T-helper 1 cell (primary cell): ENCODE measurements around the gene ZFP36.

Source experiments
- DNase-seq, 5 donors: peaks; one replicate each; pipeline ENCODE4 v3.0.0-alpha.2; 2012 to 2020

Gene ZFP36

DNA sequence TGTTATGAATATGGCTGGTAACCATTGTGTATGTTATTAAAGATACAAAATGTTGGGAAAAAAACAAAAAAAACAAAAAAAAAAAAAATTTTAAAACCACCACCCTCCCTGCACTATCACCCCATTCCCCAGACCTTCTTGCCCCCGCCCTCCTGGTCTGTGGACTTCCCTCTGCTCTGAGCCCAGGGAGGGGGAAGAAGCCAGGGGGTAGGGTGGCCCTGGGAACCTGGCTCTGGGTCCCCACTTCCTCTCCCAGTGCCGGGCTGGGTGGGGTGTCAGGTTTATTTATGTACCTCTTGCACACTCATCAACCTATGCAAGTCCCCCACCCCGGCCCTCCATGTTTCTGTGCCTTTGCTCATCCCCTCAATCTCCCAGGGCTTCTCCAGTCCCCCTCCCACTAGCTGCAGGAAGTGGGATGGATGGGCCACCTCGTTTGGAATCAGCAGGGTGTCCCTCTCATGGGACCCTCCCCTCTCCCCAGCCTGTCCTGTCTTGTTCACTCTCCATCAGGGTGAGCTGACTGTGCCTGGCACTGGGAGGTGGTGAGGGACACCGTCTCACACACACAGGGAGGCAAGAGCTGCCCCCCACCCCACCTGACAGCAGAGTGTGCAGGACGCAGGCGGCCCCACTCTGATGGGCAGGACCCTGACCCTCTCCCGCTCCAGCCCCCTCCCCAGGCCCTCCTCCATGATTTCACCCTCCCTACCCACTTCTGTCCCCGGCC lies 21.6 kb upstream of the ZFP36 start:
- DNase-seq = no peak

DNA sequence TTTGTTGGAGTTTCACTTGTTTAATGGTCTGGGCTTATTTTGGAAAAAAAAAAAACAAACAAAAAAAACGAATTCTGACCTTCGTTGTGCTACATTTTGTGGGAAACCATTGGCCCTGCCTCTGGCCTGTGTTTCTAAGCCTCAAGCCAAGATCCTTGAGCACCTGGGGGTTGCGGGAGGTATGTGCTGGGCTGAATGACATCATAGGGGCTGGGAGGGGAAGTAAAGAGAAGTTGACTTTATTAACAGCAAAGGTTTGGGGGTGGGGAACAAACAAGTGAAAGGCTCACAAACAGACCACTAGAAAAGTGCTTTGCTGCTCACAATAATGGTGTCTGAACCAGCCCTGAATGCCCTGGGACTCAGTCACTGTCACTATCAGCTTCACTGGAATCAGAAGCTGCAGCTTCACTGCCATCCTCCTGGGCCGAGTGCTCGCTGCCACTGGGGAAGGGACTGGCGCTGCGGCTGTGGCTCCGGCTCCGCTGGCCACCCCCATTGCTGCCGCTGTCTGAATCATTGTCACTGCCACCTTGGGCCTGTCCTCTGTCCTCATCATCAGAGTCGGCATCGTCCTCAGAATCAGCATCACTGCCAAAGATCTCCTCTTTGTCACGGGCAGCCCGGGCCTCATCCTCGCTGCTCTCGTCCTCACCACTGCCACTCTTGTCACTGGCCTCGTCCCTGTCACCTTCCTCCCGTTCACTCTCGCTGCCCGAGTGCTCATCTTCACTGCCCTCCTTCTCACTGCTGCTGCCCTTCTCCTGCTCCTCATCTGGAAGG lies 20.8 kb upstream of the ZFP36 start:
- DNase-seq = no peak

DNA sequence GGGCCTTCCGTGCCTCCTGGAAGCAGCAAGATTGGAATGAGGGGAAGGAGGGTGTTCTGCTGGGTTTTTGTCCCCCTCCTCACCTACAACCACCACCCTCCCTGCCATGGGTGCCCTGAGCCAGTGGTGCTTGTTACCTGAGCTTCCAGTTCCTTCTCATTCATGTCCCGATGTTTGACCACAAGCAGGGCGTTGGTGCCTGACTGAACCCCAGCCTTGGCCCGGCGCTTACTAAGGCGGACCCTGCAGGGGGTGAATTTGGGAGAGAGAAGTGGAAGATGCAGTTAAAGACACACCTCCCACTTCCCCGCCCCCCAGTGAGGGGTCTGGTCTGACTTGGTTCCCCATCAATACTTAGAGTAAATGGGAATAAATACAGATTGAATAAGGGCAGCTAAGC lies 20.1 kb upstream of the ZFP36 start:
- no peak for DNase-seq

DNA sequence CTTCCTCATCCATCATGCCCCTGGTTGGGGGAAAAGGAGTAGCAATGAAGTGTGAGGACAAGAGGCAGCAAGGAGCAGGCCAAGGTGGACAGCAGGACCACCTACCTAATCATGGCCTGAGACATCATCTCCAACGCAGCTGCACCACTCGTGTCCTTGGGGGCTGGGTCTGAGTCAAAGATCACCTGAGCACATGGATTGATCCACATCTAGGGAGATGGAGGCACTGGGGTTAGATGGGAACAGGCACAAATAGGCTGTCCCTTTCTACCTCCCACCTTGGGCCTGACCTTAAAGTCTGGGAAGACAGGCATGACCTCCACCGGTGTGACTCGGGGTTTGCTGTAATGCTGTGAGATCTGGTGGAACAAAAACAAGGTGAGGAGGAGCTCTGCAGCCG lies 18.0 kb upstream of the ZFP36 start:
- DNase-seq = no peak

DNA sequence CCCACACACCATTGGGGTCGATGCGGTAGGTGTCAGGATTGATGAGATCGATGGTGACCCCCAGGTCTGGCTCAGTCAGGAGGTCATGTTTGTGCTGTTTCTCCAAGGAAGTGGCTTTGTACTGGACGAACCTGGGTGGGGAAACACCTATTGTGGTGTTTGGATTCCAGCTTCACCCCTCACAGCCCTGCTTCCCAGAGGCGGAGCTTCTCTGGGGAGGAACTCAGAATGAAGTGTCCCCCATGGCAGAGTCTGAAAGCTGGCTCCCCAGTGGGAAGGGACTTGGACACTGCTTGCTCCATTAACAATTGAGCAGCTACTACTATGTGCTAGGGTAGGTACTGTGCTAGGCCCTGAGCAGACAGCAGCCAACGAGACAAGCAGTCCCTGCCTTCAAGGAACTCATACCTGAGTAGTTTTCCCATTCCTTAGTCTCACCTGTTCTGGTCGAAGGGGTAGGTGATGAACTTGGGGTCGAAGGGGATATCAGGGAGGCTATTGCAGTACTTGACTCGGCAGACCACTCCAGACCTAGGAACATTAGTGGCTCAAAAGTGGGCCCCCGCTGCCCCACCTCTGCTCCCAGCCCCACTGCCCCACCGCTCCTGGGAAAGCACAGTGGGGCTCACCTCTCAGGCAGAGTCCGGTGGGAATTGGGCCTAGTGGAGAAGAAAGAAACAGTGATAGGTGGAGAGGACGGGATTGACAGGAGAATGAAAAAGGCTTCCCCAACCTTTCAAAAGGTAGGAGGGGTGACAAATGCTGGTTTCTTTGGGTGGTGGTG lies 16.8 kb upstream of the ZFP36 start:
- DNase-seq = no peak

DNA sequence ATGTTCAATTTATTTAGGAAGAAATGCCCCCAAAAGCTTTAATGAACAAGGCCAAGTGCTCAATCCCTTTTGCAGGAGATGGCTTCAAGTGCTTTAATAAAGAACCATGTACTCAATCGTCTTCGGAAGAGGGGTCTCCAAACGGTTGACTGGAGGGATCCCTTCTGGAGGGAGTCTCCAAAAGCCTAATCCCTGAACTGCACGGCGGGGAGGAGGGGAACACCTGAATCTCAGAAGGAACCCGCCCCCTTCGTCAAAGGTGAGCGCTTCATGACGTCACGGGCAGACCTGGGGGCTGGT lies 16.2 kb upstream of the ZFP36 start:
- peak in 4 of 5 donors; percentile 68 to 86 (median 81) for DNase-seq

DNA sequence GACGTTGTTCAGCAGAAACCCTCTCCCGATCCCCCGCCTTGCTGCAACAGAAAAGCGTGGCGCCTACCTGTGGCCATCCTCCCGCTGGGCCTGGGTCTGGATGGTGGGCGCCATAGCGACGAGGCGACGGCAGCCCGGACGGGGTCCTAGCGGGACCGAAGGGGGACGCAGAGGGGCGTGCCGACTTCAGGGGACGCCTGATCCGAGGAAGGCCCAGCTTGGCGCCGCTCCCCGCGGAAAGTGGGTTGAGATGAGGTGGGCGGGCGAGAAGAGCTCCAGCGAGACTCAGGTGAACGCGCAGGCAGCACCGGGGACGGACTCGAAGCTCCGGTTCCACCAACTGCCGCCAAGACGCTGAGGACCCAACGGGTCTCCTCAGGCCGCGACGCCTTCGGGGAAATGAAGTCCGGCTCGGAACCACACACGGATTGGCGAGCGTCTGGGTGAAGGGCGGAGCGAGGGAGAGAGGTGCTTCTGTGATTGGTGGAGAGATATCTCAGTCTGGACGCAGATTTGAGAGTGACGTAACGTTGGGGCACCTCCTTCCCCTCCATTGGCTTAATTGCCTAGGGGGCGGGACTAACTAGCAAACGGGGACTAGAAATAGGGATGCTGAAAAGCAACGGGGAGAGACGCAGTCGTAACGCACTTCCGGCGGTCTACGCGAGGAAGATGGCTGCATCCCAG lies 15.8 kb upstream of the ZFP36 start, which contains the start of the genes MED29 and PAF1:
MED29 (plus strand) TSS at position 628 of the 687 bp plus-strand sequence; CDS start at position 673, 45 bp downstream.
PAF1 (minus strand) TSS at position 356 of the 687 bp plus-strand sequence; CDS start at position 114, 242 bp downstream.
- DNase-seq = peak; percentile 93 to 100 (median 96)

DNA sequence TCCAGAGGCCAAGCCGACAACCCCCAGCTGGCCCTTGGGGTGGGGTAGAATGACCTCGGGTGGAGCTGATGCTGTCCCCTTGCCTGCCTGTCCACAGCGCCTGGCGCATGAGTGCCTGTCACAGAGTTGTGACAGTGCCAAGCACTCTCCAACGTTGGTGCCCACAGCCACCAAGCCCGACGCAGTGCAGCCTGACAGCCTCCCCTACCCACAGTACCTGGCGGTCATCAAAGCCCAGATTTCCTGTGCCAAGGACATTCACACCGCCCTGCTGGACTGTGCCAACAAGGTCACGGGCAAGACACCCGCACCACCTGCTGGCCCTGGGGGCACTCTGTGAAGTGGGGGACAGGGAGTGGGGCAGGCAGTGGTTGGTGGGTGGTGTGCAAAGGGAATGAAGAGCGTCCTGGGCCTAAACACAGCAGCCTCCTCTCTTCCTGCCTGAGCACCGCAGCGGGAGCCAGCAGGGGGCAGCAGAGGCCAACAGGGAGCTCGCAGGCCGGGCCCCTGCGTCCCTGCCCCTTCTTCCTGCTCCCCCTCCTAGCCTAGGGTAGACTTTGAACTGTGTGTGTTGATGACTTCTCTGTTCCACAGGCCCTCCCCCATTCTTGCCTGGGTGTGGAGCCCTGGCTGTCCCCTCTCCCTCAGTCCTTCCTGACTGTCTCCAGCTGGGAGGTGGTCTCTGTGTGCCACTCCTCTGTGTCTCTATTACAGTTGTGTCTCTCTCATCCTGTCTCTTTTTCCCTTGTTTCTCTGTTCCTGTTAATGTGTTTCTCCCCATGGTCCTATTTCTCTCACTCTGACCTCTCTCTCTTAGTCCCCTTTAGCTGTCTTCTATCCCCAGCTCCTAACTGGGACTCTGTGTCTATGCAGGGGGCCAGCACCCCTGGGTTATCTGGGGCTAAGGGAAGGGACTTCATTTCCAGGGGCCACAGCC lies 9.0 kb upstream of the ZFP36 start:
- DNase-seq = peak; percentile 81 to 93 (median 90)

DNA sequence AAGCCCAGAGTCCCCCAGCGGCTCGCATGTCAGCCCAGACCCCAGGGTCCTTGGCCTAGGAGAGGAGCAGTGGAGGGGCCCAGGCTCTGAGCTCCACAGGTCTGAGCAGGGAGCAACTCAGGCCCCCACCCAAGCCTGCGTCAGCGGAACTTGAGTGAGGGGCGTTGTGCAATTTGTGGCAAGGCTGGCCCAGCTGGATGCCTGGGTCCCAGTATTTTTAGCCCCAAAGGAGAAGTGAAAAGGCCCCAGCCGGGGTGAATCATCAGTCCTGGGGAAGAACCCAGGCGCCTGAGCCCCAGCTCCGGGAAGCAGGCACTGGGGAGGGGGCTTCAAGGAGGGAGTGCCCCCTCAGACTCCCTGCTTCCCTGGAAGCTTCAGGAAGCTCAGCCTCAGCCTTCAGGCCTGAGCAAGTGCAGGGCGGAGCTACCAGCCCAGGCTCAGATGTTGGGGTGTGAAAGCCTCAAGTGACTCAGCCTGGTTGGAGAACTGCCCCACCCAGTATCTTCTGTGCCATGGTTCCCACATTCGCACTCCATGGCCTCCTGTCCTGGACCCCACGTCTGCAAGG lies 8.3 kb upstream of the ZFP36 start:
- peak in 1 of 5 donors; percentile 78 for DNase-seq

DNA sequence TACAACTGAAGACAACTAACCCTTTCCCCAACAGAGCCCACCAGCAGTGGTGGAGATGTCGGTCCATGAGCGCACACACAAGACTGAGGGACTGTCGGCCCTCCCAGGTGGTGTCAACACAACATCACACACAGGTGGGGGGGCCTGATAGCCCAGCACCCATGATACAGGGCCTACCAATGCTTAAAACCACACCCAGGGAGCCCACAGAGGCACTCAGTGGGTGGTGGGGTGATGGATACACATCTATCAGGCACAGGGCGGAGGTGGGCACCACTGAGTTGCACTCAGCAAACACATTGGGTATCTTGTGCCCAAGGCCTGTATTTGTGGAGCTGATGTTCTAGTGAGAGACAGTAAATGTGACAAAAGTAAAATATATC lies 7.0 kb upstream of the ZFP36 start:
- DNase-seq = no peak

DNA sequence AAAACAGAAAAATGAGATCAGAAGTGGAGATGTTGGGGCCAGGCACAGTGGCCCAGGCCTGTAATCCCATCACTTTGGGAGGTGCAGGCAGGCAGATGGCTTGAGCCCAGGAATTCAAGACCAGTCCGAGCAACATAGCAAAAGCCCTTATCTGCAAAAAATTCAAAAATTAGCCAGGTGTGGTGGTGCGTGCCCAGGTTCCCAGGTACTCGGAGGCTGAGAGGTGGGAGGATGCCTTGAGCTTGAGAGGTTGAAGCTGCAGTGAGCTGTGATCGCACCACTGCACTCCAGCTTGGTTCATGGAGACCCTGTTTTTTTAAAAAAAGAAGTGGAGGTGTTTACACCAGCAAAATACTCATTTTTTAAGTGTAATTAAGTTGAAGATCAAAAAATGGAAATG lies 6.6 kb upstream of the ZFP36 start:
- no peak for DNase-seq

DNA sequence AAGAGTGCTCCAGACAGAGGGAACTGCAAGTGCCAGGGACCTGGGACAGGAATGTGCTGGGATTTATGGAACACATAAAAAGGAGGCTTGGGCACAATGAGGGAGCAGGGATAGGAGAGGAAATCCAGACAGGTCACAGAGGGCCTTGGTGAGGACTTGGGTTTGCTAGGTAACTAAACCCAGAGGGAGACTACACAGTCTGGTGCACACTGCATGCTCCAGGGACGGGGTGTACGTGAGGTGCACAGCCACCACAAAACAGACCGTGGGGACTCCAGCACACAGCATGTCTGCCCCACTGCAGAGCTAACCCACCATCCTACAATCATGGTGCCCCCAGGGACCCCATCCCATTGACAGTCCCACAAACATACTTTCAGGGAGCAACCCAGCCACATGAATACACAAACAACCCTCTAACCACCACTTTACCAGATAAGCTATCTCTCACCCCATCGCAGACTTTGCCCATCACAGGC lies 5.5 kb upstream of the ZFP36 start:
- no peak for DNase-seq

DNA sequence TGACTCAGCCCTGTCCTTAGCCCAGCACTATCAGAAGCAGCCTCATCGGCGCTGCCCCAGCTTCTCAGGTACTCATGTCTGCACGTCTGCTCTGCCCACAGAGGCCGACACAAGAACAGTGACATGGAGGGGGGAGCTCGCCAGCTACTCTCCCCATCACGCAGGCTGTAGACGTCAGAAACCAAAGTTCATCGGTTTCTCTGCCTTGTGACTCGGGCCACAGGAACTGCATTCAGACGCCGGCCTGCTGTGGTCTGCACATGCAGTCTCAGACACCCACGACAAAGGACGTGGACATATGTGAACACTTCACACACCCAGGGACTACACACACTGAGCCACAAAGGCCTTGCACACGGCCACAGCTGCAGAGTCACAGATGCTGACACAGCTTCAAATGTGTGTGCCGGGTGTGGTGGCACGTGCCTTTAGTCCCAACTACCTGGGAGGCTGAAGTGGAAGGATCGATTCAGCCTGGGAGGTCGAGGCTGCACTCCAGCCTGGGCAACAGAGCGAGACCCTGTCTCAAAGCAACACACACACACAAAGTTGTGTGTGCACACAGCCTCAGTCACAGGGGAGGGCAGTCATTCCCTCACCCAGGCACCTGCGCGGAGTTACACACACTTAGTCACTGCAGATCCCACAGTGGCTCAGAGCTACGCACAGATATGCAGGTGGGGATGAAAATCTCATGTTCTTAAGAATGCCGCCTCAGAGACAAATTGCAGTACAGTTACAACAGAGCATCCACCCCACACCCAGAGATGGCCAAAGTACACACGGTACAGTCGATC lies 4.9 kb upstream of the ZFP36 start:
- DNase-seq = peak; percentile 76 to 91 (median 84)

DNA sequence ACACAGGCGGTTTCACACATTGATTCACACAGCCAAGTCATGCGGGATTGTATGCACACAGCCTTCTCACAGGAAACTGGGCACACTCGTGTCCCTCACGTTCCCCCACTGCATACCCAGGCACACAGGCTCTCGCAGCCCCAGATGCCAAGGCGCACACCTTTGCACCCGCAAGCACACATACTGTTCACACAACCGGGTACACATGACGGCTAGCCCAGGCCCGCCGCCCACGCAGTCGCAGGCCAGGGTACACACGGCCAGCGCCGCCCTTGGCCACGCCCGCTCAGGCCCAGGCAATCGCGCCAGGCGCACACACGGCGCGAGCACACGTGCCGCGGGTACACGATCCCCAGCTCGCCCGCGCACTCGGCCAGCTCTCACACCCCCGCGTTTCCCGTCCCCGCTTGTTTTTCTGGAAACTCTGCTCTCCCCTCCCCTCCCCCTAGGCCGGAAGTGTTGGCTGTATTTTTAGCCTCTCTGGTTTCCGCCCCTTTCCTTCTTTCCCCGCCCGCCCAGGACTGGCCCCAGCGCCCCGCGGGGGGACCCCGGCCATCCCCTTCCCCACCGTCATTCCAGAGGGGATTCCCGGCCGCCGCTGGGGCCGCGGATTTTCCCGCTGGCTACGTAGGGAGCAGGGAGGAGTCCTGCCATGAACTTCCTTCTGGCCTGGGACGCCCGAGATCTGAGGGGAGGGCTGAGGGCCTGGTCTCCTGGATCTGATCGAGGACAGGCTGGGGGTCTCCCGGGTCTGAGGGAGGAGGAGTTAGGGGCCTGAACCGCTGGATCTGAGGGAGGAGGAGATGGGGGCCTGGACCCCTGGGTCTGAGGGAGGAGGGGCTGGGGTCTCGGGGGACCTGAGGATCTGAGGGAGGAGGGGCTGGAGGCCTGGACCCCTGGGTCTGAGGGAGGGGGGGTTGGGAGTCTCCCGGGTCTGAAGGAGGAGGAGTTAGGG lies 4.0 kb upstream of the ZFP36 start:
- peak; percentile 82 to 90 (median 86) for DNase-seq

DNA sequence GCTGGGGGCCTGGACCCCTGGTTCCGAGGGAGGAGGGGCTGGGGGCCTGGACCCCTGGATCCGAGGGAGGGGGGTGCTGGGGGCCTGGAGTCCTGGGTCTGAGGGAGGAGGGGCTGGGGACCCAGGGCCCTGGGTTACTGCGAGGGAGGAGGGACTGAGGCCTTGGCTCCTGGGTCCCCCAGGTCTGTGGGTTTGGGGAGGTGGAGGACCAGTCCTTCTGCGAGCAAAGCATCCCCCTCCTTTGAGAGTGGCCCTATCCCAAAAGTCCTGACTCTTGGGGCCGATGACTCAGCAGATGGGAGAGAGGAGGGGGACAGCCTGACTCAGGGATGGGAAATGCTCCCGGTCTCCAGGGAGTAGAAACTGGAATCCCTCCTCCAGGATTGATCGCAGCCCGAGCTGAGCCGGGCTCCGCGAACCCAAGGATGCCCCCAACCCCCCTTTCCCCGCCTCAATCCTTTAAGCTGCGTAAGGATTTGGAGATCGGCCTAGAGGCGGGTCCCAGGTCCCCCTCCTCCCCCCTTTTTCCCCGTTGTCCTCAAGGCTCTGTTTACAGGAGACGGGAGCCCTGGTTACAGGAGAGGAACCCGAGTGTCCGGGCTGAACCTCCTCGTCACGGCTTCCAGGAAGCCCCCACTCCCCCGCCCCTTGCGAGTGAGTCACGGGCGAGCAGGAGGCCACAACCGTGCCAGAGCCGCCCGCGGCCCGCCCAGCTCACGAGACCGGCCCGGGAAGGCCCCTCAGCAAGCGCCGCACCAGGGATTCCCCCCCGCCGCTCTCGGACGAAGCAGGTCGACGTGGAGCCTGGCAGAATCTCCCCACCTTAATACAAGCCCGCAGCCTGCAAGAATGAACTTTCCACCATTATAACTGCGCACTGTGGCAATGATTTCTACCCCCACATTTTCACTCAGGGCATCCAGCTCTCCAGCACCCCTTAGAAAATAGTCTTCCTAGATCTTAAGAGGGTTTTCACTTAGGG lies 3.0 kb upstream of the ZFP36 start:
- peak; percentile 92 to 98 (median 97) for DNase-seq

DNA sequence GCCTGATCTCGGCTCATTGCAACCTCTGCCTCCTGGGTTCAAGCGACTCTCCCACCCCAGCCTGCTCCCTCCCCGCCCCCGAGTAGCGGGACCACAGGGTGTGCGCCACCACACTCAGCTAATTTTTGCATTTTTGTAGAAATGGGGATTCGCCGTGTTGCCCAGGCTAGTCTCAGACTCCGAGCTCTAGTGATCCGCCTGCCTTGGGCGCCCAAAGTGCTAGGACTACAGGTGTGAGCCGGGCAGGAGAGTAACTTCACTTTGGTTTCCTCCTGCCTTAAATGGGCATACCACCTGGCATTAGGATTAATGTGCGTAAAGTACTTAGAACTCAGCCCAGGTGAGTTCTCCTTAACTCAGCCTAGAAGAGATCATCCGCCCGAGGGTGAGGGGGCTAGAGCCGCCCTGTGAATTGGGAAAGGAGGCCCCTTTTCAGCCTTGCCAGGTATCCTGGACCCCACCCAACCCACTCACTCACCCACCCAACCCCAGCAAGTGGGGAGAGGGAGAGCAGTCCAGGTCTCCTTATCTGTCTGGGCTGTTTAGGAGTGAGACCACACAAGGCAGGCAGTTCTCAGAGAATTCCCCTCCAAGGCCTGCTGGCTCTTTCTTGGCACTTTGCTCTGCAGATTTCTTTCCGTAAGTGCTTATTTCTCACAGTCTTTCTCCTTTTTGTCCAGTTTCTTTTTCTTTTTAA lies 1.2 kb upstream of the ZFP36 start:
- no peak for DNase-seq
